Endothelial cell of umbilical vein (primary cell): Measurements from ENCODE around the gene CD2AP.

Experiments
- EZH2 ChIP-seq: IDR thresholded peaks from 2 replicates; pipeline ENCODE4 v1.6.1; 2012; ENCODE audit warnings: borderline replicate concordance, low read depth, mild to moderate bottlenecking, moderate library complexity, low read length, inconsistent platforms; ENCODE audit not compliant: severe bottlenecking
- JUN ChIP-seq: IDR thresholded peaks from 2 replicates; pipeline ENCODE4 v1.6.1; 2011; ENCODE audit warnings: borderline replicate concordance, low read depth; ENCODE audit not compliant: insufficient read length, insufficient read depth
- MYC ChIP-seq: IDR thresholded peaks from one replicate; pipeline ENCODE4 v1.6.1; 2011; ENCODE audit warnings: mild to moderate bottlenecking, low read depth, low read length
- POLR2A ChIP-seq: IDR thresholded peaks from 2 replicates; pipeline ENCODE4 v1.6.1; 2012; ENCODE audit warnings: low read depth, mild to moderate bottlenecking, control low read depth, low read length
- POLR2AphosphoS5 ChIP-seq: IDR thresholded peaks from 2 replicates; pipeline ENCODE4 v1.6.1; 2012; ENCODE audit warnings: low read depth, mild to moderate bottlenecking, control low read depth, low read length, moderate library complexity; ENCODE audit not compliant: insufficient read depth
- TF ChIP-seq, protein P1 (sequence below), 2 donors: IDR thresholded peaks; 1 replicate in 1 of 2; 2 replicates in 1 of 2; pipeline ENCODE4 v1.5.1; 2011; ENCODE audit warnings: low read length in 2 of 2, mild to moderate bottlenecking in 2 of 2, moderate library complexity in 2 of 2, control low read depth in 1 of 2, inconsistent platforms in 1 of 2, low read depth in 1 of 2; ENCODE audit not compliant: insufficient read depth in 1 of 2; ENCODE audit errors: extremely low read depth in 1 of 2
- TF ChIP-seq, protein P2 (sequence below): IDR thresholded peaks from 2 replicates; pipeline ENCODE4 v1.6.1; 2011; ENCODE audit not compliant: insufficient read depth, insufficient read length

GRCh38 chr6:47428746-47429664 lies 48.6 kb upstream of the CD2AP start:
- TF ChIP-seq POLR2A: no peak
- TF ChIP-seq, protein P1, sequence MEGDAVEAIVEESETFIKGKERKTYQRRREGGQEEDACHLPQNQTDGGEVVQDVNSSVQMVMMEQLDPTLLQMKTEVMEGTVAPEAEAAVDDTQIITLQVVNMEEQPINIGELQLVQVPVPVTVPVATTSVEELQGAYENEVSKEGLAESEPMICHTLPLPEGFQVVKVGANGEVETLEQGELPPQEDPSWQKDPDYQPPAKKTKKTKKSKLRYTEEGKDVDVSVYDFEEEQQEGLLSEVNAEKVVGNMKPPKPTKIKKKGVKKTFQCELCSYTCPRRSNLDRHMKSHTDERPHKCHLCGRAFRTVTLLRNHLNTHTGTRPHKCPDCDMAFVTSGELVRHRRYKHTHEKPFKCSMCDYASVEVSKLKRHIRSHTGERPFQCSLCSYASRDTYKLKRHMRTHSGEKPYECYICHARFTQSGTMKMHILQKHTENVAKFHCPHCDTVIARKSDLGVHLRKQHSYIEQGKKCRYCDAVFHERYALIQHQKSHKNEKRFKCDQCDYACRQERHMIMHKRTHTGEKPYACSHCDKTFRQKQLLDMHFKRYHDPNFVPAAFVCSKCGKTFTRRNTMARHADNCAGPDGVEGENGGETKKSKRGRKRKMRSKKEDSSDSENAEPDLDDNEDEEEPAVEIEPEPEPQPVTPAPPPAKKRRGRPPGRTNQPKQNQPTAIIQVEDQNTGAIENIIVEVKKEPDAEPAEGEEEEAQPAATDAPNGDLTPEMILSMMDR (IDR thresholded peaks at IDR 0.05; ENCODE audit: extremely low read depth in 1 of 2, insufficient read depth in 1 of 2, low read depth in 1 of 2, low read length in 2 of 2): no peak
- TF ChIP-seq MYC: no peak
- TF ChIP-seq, protein P2, sequence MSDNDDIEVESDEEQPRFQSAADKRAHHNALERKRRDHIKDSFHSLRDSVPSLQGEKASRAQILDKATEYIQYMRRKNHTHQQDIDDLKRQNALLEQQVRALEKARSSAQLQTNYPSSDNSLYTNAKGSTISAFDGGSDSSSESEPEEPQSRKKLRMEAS: no peak
- no peak for TF ChIP-seq POLR2AphosphoS5
- TF ChIP-seq EZH2: no peak
- TF ChIP-seq JUN: no peak
